ENCODE data around the gene CNN3.
A peak's percentile ranks its signal among the peaks of the same experiment; 100 is the strongest.
"Not testable (repeated sequence)": the region's sequence is repeated elsewhere in the genome, so short reads cannot be mapped to it uniquely, and the experiment has no call there.

CNN3 gene

GRCh38 chr1:94949681-94950661, 23.1 kb upstream of the CNN3 start:
- no peak for DNase-seq

GRCh38 chr1:94947437-94947836, 20.5 kb upstream of the CNN3 start:
- DNase-seq = no peak

DNA sequence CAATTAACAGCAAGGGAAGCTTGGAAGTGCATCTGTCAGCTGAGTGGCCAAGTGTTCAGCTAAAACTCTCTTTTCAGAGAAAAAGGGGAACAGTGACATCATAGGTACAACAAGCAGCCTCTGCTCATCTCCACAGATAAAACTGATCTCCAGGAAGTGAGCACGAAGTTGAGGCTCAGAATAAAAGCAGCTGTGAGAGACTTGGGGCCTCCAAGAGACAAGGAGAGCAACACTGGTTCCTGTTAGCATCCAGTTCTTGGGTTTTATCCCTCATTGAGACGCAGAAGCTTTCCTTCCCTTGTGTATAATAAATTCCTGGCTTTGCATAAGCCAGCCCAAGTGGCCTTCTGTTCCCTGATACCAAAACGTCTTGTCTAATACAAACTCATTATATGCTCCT, 20.0 kb upstream of the CNN3 start:
- peak; percentile 49 for DNase-seq

- DNase-seq = no peak
These were observed 15.5 kb upstream of the CNN3 start for GRCh38 chr1:94942171-94943128.

GRCh38 chr1:94941480-94941879, 14.6 kb upstream of the CNN3 start:
- not testable (repeated sequence) for DNase-seq

DNA sequence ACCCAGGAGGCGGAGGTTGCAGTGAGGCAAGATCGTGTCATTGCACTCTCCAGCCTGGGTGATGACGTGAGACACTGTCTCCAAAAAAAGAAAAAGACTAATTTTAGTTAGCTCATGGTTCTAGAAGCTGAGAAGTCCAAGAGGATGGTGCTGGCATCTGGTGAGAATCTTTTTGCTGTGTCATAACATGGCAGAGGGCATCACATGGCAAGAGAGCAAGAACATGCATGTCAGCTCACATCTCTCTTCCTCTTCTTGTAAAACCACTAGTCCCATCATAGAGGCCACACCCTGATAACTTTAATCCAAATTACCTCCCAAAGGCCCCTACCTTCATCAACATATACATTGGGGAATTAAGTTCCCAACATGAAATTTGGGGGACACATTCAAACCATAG, 13.8 kb upstream of the CNN3 start:
- no peak for DNase-seq

- no peak for DNase-seq
These were observed 10.9 kb upstream of the CNN3 start for GRCh38 chr1:94937820-94938219.

DNA sequence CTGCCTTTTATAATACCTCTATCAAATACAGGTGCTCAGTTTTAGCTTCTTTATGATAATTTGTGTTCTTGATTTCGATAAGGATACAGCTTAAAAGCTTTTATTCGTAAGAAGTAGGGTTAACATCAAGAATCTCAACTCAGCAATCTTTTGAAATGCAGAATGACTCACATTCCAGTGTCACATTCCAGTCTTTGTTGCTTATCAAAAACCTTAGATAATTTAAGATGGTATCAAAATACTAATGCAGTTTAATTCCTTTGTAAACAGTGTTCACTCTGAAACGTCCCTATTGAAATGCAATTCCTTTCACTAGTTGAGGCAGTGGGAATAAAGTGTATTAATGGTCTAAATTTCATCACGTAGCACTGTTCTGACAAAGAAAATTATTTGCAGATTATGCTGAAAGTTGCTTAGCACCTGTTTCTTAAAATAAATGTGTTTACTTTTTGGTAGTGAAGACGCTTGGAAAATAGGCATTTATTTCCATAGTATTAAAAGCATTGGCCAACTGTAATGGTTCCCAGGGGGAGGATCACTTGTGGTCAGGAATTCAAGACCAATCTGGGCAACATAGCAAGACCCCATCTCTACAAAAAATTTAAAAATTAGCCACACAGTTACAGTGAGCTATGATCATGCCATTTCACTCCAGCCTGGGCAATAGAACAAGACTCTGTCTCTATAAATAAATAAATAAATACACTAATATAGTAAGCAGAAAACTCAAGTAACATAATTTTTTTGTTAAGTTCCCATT, 10.1 kb upstream of the CNN3 start:
- DNase-seq = no peak

DNA sequence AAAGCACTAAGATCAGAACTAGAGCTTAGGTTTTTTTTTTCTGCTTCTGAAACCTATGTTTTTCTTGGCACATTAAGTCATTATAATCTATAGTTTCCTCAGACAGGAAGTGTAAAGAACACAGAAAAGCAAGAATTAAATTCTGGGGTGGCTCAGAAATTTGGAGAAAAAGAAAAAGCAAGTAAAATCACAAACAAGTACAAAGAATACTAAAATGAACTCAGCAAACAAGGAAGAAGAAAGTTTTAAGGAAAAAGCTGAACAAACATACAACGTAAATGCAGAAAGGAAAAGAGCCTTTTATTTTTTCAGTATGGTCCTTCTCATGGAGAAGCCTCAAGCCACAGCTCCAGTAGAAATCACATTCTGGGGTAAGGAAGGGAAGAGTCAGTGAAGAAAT, 8.6 kb upstream of the CNN3 start:
- no peak for DNase-seq

- no peak for DNase-seq
These were observed 8.1 kb upstream of the CNN3 start for GRCh38 chr1:94935034-94935433.

- DNase-seq = no peak
These were observed 7.6 kb upstream of the CNN3 start for GRCh38 chr1:94934551-94934950.

DNA sequence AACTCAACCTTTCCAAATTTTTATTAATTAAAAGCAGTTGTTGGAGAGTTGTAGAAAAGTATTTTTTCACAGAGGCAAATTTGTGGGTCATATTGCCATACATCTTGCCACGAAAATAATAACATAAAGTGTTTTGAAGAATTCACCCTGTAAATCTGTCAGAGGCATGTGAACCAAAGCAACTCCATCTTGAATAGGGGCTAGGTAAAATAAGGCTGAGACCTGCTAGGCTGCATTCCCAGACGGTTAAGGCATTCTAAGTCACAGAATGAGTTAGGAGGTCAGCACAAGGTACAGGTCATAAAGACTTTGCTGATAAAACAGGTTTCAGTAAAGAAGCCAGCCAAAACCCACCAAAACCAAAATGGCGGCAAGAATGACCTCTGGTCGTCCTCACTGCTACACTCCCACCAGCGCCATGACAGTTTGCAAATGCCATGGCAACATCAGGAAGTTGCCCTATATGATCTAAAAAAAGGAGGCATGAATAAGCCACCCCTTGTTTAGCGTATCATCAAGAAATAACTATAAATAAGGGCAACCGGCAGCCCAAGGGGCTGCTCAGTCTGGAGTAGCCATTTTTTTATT, 4.4 kb upstream of the CNN3 start:
- no peak for DNase-seq

- no peak for DNase-seq
These were observed 2.7 kb upstream of the CNN3 start for GRCh38 chr1:94929351-94930217.

- DNase-seq = no peak
These were observed 1.5 kb upstream of the CNN3 start for GRCh38 chr1:94928293-94928939.

DNA sequence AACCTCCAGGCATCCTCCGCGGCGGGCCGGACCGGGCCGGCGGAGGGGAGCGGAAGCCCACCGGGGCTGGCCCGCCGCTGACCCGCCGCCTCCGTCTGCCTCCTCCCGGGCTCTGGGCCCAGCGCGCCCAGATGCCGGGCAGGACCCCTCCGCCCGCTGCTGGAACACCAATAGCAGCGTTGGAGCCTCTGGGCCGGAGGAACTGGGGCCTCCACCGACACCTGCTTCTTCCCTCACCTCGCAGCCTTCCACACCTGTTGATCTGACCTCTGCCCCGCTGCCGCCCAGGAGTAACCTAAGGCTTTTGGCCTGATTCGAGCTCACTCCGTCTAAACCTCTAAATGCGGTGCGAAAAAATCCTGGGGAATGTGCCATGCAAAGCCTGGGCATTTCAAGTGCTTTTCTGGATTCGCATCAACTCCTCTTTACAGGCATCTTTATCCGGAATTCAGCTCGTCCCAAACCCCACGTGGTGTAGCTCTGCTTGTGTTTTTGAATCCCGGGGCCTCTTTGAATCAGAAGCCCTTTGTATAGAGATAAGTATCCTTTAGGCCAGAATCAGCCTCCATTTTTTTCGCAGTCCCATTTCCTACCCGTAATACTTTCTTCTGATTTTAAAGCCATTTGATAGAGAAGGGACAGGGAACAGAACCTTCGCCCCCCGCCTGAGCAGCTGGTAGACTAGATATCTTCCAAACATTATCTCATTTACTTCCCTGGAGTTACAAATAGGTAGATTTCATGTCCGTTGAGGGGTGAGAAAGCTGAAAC, 680 bp upstream of the CNN3 start:
- no peak for DNase-seq

DNA sequence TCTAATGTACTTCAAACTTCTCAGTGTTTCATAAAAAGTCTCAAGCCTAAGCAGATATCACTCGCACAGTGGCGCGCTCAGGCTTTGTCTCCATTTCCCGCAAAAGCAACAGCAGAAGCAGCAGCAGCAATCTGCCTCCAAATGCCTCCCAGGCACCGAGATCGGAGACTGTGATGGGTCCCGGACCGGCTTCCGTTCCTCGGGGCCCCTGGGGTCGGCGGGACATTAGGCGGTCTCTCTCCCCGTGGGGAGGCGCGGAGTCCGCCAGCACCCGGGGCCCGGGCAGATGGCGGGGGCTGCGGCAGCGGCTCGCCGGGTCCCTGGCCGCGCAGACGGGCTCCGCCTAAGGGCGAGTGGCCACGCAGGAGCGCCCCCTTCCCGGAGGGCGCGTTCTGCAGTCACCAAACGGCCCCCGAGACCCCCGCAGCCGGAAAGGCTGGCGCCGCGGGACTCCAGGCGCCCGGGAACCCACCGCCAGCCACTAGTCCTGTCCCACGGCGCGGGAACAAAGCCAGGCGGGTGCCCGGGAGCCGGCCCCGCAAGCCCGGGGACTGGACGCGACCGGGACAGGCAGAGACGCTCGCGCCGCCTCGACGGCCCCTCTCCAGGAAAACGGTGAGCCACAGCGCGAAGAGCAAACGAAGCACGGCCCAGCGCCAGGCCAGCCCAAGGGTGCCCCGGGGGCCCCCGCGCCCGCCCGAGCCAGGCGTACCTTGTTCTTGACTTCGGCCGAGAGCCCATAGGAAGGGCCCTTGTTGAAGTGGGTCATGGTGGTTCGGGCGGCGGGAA, 590 bp downstream of the CNN3 start:
- DNase-seq = no peak

GRCh38 chr1:94925561-94926125, 1.3 kb downstream of the CNN3 start:
- peak; percentile 6 for DNase-seq

GRCh38 chr1:94925004-94925403, 1.9 kb downstream of the CNN3 start:
- no peak for DNase-seq

All from NCI-H524 treated with DMSO at 0.1 percent for 48 hours (cell line).